Tibial nerve (tissue), 4 donors: ENCODE results near the gene KIR3DL3. TPM values are rescaled to one million over a fixed set of nuclear protein-coding genes. Genes with fewer than 3 reads are reported as not detected.

Experiments used
- DNase-seq, 2 donors: peaks; one replicate each; pipeline ENCODE4 v3.0.0-alpha.2; 2019; ENCODE audit warnings: low spot score in 2 of 2
- H3K27ac ChIP-seq, 4 donors: fragments of 200-600 bp; sonication (generic) in 3 of 4; one replicate each; pipeline ENCODE4 v1.5.1; 2017 to 2019; ENCODE audit warnings: mild to moderate bottlenecking in 1 of 4
- H3K27me3 ChIP-seq, 2 donors: fragments of 200-600 bp; sonication (generic) in 1 of 2; one replicate each; pipeline versions ENCODE4 v1.5.1 to v1.6.0; 2017 to 2019
- H3K36me3 ChIP-seq, 3 donors: fragments of 200-600 bp; sonication (generic); one replicate each; pipeline ENCODE4 v1.5.1; 2018 to 2019
- H3K4me1 ChIP-seq, 4 donors: fragments of 200-600 bp; sonication (generic) in 3 of 4; one replicate each; pipeline ENCODE4 v1.5.1; 2017 to 2019
- H3K4me3 ChIP-seq, 4 donors: fragments of 200-600 bp; sonication (generic) in 3 of 4; one replicate each; pipeline ENCODE4 v1.5.1; 2017 to 2019; ENCODE audit warnings: mild to moderate bottlenecking in 1 of 4, moderate library complexity in 1 of 4
- H3K9me3 ChIP-seq, 4 donors: fragments of 200-600 bp; sonication (generic) in 3 of 4; one replicate each; pipeline ENCODE4 v1.5.1; 2017 to 2019
- CTCF ChIP-seq, 5 experiments: fragments of 200-600 bp in 3 of 5; fragments of 450-650 bp in 2 of 5; sonication (generic) in 3 of 5; IDR thresholded peaks; one replicate each; pipeline ENCODE4 v1.5.1; 2016 to 2019; ENCODE audit warnings: antibody characterized with exemption in 5 of 5, mild to moderate bottlenecking in 3 of 5, moderate library complexity in 2 of 5
- EP300 ChIP-seq, 2 donors: sonication (generic); formaldehyde crosslinking; IDR thresholded peaks; one replicate each; pipeline ENCODE4 v1.6.1; 2017; ENCODE audit warnings: antibody characterized with exemption in 2 of 2, mild to moderate bottlenecking in 1 of 2
- POLR2A ChIP-seq, 2 donors: fragments of 450-650 bp; IDR thresholded peaks; one replicate each; pipeline ENCODE4 v1.6.1; 2017; ENCODE audit warnings: antibody characterized with exemption in 2 of 2, mild to moderate bottlenecking in 2 of 2, moderate library complexity in 2 of 2
- WGBS, 2 donors: methylation state at CpG; one replicate each; pipeline ENCODE4 v1.1.5; 2018; 5-methylcytosine and 5-hydroxymethylcytosine counted together
- total RNA-seq, 4 donors: library from RNA; depleted of rRNA; stranded (reverse); fragments of >200 nt; gene quantifications; one replicate each; pipeline ENCODE4 v1.1.0, GENCODE V29; 2016

Gene KIR3DL3
- total RNA-seq, 4 donors from 2014 or later, result not detected

GRCh38 chr19:54684527-54684926 is 39.7 kb upstream of the KIR3DL3 start:
- H3K27me3 ChIP-seq, result no peaks in the 10 kb centered on the region
- no peak overlapping the region for H3K4me3 ChIP-seq
- H3K4me1 ChIP-seq, result no peaks in the 10 kb centered on the region
- H3K36me3 ChIP-seq, result no peaks in the 10 kb centered on the region
- H3K9me3 ChIP-seq, result no peaks in the 10 kb centered on the region
- WGBS, 2 donors, result 30 to 38% methylated on average over 3 of the region's 3 CpGs
- no peak for DNase-seq
- TF ChIP-seq EP300 (IDR thresholded peaks at IDR 0.05) (no peak), CTCF (IDR thresholded peaks at IDR 0.05) (no peak), POLR2A (IDR thresholded peaks at IDR 0.05) (no peak)
- no peak overlapping the region for H3K27ac ChIP-seq

DNA sequence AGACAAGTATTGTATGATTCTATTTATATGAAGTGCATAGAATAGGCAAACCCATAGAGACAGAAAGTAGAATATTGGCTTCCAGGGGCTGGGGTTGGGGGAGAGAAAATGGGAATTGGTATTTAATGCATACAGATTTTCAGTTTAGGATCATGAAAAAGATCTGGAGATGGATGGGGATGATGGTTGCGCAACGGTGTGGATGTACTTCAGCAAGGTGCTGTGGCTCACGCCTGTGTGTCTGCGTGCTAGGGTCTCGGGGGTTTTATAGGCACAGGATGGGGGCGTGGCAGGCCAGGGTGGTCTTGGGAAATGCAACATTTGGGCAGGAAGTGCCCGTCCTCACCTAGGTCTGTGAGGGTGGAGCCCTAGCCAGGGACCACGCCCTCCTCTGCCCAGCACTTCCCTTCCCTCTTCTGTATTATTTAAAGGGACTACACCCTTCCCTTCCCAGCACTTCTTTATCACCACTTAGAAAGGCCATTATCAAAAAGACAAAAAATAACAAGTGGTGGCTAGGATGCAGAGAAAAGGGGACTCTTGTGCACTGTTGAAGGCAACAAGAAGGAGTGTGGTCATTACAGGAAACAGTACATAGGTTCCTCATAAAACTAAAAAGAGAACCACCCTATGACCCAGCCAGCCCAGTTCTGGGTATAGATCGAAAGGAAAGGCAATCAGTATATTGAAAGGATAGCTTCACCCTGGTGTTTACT is 32.5 kb upstream of the KIR3DL3 start:
- peaks cover 0 to 10% (median 0%) of the 10 kb centered on the region in 4 donors for H3K9me3 ChIP-seq
- 49 to 72% methylated on average over 9 of the region's 9 CpGs for WGBS, 2 donors
- H3K4me1 ChIP-seq, result no peaks in the 10 kb centered on the region
- no peaks in the 10 kb centered on the region for H3K36me3 ChIP-seq
- H3K27ac ChIP-seq, result no peak overlapping the region
- no peaks in the 10 kb centered on the region for H3K27me3 ChIP-seq
- TF ChIP-seq POLR2A (IDR thresholded peaks at IDR 0.05) (no peak), EP300 (IDR thresholded peaks at IDR 0.05) (no peak), CTCF (IDR thresholded peaks at IDR 0.05) (no peak)
- DNase-seq, result no peak
- H3K4me3 ChIP-seq, result no peak overlapping the region

DNA sequence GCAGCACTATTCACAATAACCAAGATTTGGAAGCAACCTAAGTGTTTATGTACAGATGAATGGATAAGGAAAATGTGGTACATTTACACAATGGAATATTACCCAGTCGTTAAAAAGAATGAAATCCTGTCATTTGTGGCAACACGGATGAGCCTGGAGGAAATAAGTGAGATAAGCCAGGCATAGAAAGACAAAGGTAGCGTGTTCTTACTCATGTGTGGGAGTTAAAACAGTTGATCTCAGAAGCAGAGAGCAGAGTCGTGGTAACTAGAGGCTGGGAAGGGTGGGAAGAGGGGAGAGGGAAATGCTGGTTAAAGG is 32.0 kb upstream of the KIR3DL3 start:
- no peaks in the 10 kb centered on the region for H3K4me1 ChIP-seq
- peaks cover 0 to 10% (median 0%) of the 10 kb centered on the region in 4 donors for H3K9me3 ChIP-seq
- WGBS, 2 donors, result 60 to 62% methylated on average over 4 of the region's 4 CpGs
- no peaks in the 10 kb centered on the region for H3K27me3 ChIP-seq
- DNase-seq, result no peak
- no peak overlapping the region for H3K4me3 ChIP-seq
- no peak overlapping the region for H3K27ac ChIP-seq
- TF ChIP-seq POLR2A (IDR thresholded peaks at IDR 0.05) (no peak), EP300 (IDR thresholded peaks at IDR 0.05) (no peak), CTCF (IDR thresholded peaks at IDR 0.05) (no peak)
- no peaks in the 10 kb centered on the region for H3K36me3 ChIP-seq

GRCh38 chr19:54694648-54695047 is 29.6 kb upstream of the KIR3DL3 start:
- Histone ChIP-seq H3K9me3 (peaks cover 0 to 10% (median 0%) of the 10 kb centered on the region in 4 donors), H3K27me3 (no peaks in the 10 kb centered on the region), H3K4me1 (no peaks in the 10 kb centered on the region), H3K4me3 (no peak overlapping the region), H3K27ac (no peak overlapping the region), H3K36me3 (no peaks in the 10 kb centered on the region)
- 77% methylated on average over 3 to 5 of the region's 5 CpGs for WGBS, 2 donors
- DNase-seq, result no peak
- no peak for TF ChIP-seq CTCF (IDR thresholded peaks at IDR 0.05)
- no peak for TF ChIP-seq EP300 (IDR thresholded peaks at IDR 0.05)
- no peak for TF ChIP-seq POLR2A (IDR thresholded peaks at IDR 0.05)

DNA sequence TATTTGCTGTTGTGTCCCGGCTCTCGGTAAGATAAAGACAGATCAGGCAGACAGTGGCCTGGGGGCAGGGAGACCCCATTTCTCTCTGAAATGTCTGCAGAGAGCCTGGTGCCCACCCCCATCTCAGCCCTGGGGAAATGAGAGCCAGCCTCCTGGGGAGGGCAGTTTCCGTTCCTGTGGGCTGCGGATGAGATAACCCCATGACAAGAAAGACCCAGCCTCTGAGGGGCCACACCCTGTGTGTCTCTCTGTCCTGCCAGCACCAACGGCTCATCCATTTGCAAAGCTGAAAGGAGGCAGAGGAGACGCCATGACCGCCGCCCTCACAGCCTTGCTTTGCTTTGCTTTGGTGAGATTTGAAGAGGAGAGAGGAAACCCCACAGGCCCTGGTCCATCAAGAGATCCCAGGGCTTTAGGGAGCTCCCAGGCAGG is 28.1 kb upstream of the KIR3DL3 start:
- H3K27ac ChIP-seq, result no peak overlapping the region
- no peak overlapping the region for H3K4me3 ChIP-seq
- no peaks in the 10 kb centered on the region for H3K4me1 ChIP-seq
- H3K9me3 ChIP-seq, result peaks cover 0 to 10% (median 0%) of the 10 kb centered on the region in 4 donors
- no peaks in the 10 kb centered on the region for H3K36me3 ChIP-seq
- no peaks in the 10 kb centered on the region for H3K27me3 ChIP-seq
- TF ChIP-seq POLR2A (IDR thresholded peaks at IDR 0.05), result no peak
- TF ChIP-seq CTCF (IDR thresholded peaks at IDR 0.05), result no peak
- TF ChIP-seq EP300 (IDR thresholded peaks at IDR 0.05), result no peak
- 67 to 87% methylated on average over 8 of the region's 8 CpGs for WGBS, 2 donors
- DNase-seq, result no peak
